Naive thymus-derived CD4-positive, alpha-beta T cell (primary cell): ENCODE results near the gene SEC22A. TPM values are rescaled to one million over a fixed set of nuclear protein-coding genes. Genes with fewer than 3 reads are reported as not detected.

Source experiments
- ATAC-seq: fragments of 150-1000 bp; cut with Tn5 transposase; 2 replicates; pipeline ENCODE4 v1.10.0; 2021; ENCODE audit warnings: mild to moderate bottlenecking, moderate library complexity
- CTCF ChIA-PET: fragments of 350-600 bp; sonication (Branson Sonifier 250); formaldehyde crosslinking; loops from one replicate; lab custom pipeline; 2021; ENCODE audit warnings: antibody characterized with exemption; lab: Charles Lee
- POLR2A ChIA-PET: fragments of 350-600 bp; sonication (Branson Sonifier 250); formaldehyde crosslinking; loops from one replicate; lab custom pipeline; 2021; ENCODE audit warnings: antibody characterized with exemption, inconsistent platforms; lab: Charles Lee
- DNase-seq, 9 donors: peaks; one replicate each; pipeline versions ENCODE4 v3.0.0 to v3.0.0-alpha.2; 2020 to 2022; ENCODE audit warnings: mixed read lengths in 1 of 9
- H3K27ac ChIP-seq: one replicate; pipeline ENCODE4 v1.7.0; 2013; ENCODE audit warnings: mild to moderate bottlenecking, low read depth, low read length, moderate library complexity
- H3K27me3 ChIP-seq, 2 donors: one replicate each; pipeline ENCODE4 v1.7.0; 2013; ENCODE audit warnings: low read length in 2 of 2, mild to moderate bottlenecking in 2 of 2, moderate library complexity in 2 of 2; ENCODE audit not compliant: control insufficient read depth in 2 of 2, insufficient read depth in 2 of 2
- H3K36me3 ChIP-seq, 3 experiments: 1 replicate in 2 of 3; 2 replicates in 1 of 3; pipeline ENCODE4 v1.7.0; 2013; ENCODE audit warnings: low read length in 3 of 3, mild to moderate bottlenecking in 3 of 3, moderate library complexity in 1 of 3; ENCODE audit not compliant: insufficient read depth in 3 of 3, control insufficient read depth in 2 of 3
- H3K4me1 ChIP-seq, 2 donors: one replicate each; pipeline ENCODE4 v1.7.0; 2013; ENCODE audit warnings: low read length in 2 of 2, mild to moderate bottlenecking in 2 of 2, moderate library complexity in 1 of 2; ENCODE audit not compliant: control insufficient read depth in 2 of 2, insufficient read depth in 2 of 2
- H3K4me3 ChIP-seq: 2 replicates; pipeline ENCODE4 v1.7.0; 2013; ENCODE audit warnings: mild to moderate bottlenecking, low read length
- H3K9me3 ChIP-seq, 3 experiments: 1 replicate in 2 of 3; 2 replicates in 1 of 3; pipeline ENCODE4 v1.7.0; 2013; ENCODE audit warnings: low read length in 3 of 3; ENCODE audit not compliant: control insufficient read depth in 2 of 3
- H3K27ac Mint-ChIP-seq, 9 donors: one replicate each; pipeline ENCODE4 v1.8.0; 2020 to 2022; ENCODE audit warnings: mixed read lengths in 9 of 9, mild to moderate bottlenecking in 8 of 9, moderate library complexity in 5 of 9, inconsistent platforms in 2 of 9
- H3K27me3 Mint-ChIP-seq, 5 donors: one replicate each; pipeline ENCODE4 v1.8.0; 2021 to 2022; ENCODE audit warnings: mixed read lengths in 5 of 5, mild to moderate bottlenecking in 1 of 5
- H3K36me3 Mint-ChIP-seq, 5 donors: one replicate each; pipeline ENCODE4 v1.8.0; 2020 to 2022; ENCODE audit warnings: mixed read lengths in 5 of 5, mild to moderate bottlenecking in 3 of 5, inconsistent platforms in 1 of 5
- H3K4me1 Mint-ChIP-seq, 7 donors: one replicate each; pipeline ENCODE4 v1.8.0; 2020 to 2022; ENCODE audit warnings: mixed read lengths in 7 of 7, mild to moderate bottlenecking in 3 of 7, inconsistent platforms in 1 of 7
- H3K4me3 Mint-ChIP-seq, 10 donors: one replicate each; pipeline ENCODE4 v1.8.0; 2020 to 2022; ENCODE audit warnings: mild to moderate bottlenecking in 10 of 10, mixed read lengths in 10 of 10, moderate library complexity in 6 of 10, inconsistent platforms in 2 of 10
- H3K9me3 Mint-ChIP-seq, 11 donors: one replicate each; pipeline ENCODE4 v1.8.0; 2020 to 2022; ENCODE audit warnings: mixed read lengths in 11 of 11, mild to moderate bottlenecking in 4 of 11, inconsistent platforms in 1 of 11, moderate library complexity in 1 of 11
- intact Hi-C, 2 donors: fragments of 100-400 bp; cut with micrococcal nuclease; formaldehyde crosslinking; loops; one replicate each; pipeline ENCODE4 v1.15.1; 2023
- microRNA-seq: library from miRNA; unstranded; fragments of <30 nt; microRNA quantifications from one replicate; pipeline ENCODE4 v1.2.0, GENCODE V29; 2022; ENCODE audit warnings: borderline microRNAs expressed
- polyA plus RNA-seq, 2 donors: library from polyadenylated mRNA; unstranded; fragments of 300-500 nt; fragmentation: Illumina TruSeq; gene quantifications; one replicate each; pipeline ENCODE4 v1.2.3, GENCODE V29; 2021
- total RNA-seq, 6 experiments: library from RNA in 5 of 6; stranded (reverse) in 5 of 6; gene quantifications; 1 replicate in 5 of 6; 2 replicates in 1 of 6; pipeline ENCODE4 v1.2.3 and lab custom pipeline; 2021 to 2026

Gene SEC22A
- total and polyA plus RNA-seq, 7 experiments from 2014 or later: 14.0 to 20.1 (median 16.1) TPM

DNA sequence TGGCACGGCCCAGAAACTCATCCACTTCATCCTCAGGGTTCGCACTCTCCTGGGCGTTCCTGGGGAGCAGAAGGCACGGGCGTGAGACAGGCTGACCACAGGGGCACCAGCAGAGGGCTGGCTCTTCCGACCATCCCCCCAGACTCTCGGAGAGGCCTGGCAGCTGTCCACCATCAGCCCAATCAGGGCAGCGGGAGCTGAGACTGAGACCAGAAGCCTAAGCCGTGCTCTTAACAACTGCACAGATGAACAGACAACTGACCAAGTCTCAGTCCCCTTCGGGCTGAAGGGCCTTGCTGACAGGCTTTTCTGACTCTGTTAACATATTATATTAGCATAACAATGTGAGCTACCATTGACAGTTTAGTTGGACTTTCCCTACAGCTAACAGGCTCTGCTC is 118.0 kb downstream of the SEC22A start:
- Mint-ChIP-seq H3K36me3 (no peaks in the 10 kb centered on the region), H3K27me3 (peaks cover 3 to 33% (median 16%) of the 10 kb centered on the region in 5 donors), H3K9me3 (no peaks in the 10 kb centered on the region), H3K4me3 (no peak overlapping the region), H3K27ac (no peak overlapping the region), H3K4me1 (peaks cover 0 to 4% (median 0%) of the 10 kb centered on the region in 7 donors)
- ChIA-PET POLR2A (no interaction called here), CTCF (no interaction called here)
- Histone ChIP-seq H3K27me3 (no peaks in the 10 kb centered on the region), H3K27ac (no peak overlapping the region), H3K36me3 (no peaks in the 10 kb centered on the region), H3K9me3 (no peaks in the 10 kb centered on the region), H3K4me1 (no peaks in the 10 kb centered on the region), H3K4me3 (no peak overlapping the region)
- intact Hi-C loops: no loop called here
- no peak for ATAC-seq
- no peak for DNase-seq

DNA sequence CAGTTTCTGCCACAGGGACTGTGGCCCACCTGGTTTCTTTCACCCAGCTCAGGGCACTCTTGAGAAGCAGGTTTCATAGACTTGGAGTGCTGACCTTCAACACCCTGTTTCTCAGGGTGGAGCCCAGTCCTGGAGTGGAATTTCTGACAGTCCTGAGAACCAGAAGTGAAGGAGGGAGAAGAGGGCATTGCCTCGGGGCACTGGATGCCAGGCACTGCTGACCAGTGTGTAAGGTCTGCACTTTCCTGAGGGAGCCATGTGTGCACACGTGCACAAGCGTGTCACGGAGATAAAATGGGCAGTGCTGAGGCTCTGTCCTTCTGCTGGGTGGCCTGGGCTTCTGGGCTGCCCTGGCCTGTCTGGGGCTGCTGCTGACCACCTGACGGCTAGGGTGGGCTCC is 118.5 kb downstream of the SEC22A start:
- H3K36me3 ChIP-seq: no peaks in the 10 kb centered on the region
- ChIA-PET CTCF (no interaction called here), POLR2A (no interaction called here)
- H3K27ac ChIP-seq: no peak overlapping the region
- Mint-ChIP-seq H3K36me3 (no peaks in the 10 kb centered on the region), H3K4me3 (no peak overlapping the region), H3K4me1 (peaks cover 0 to 4% (median 0%) of the 10 kb centered on the region in 7 donors), H3K9me3 (no peaks in the 10 kb centered on the region), H3K27me3 (peaks cover 3 to 30% (median 13%) of the 10 kb centered on the region in 5 donors), H3K27ac (no peak overlapping the region)
- no peaks in the 10 kb centered on the region for H3K27me3 ChIP-seq
- no peaks in the 10 kb centered on the region for H3K9me3 ChIP-seq
- ATAC-seq: no peak
- intact Hi-C loops: no loop called here
- H3K4me1 ChIP-seq: no peaks in the 10 kb centered on the region
- no peak for DNase-seq
- no peak overlapping the region for H3K4me3 ChIP-seq

DNA sequence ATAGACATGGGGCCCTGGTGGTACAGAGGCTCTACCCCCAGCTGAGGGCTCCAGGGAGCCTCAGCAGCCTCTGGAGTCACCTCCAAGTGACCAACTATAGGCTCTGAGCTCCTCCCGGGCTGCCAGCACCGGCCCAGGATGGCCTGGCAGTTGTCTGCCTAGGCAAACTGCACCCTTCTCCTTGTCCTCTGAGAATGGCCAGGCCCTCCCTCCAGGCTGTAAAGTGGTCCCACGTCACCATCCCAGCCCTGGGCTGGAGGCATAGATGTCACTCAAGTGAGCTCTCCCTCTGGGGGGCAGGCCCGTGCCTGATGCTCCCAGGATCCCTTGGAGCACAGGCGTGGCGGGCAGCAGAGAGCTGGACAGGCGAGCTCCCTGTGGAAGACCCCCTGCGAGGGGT is 120.1 kb downstream of the SEC22A start:
- DNase-seq (no peak), ATAC-seq (no peak)
- H3K4me3 Mint-ChIP-seq: no peak overlapping the region
- H3K36me3 Mint-ChIP-seq: no peaks in the 10 kb centered on the region
- peaks cover 2 to 25% (median 4%) of the 10 kb centered on the region in 5 donors for H3K27me3 Mint-ChIP-seq
- H3K4me3 ChIP-seq: no peak overlapping the region
- H3K9me3 ChIP-seq: no peaks in the 10 kb centered on the region
- ChIA-PET CTCF (no interaction called here), POLR2A (no interaction called here)
- peaks cover 0 to 4% (median 0%) of the 10 kb centered on the region in 7 donors for H3K4me1 Mint-ChIP-seq
- no peaks in the 10 kb centered on the region for H3K9me3 Mint-ChIP-seq
- H3K4me1 ChIP-seq: no peaks in the 10 kb centered on the region
- H3K27me3 ChIP-seq: no peaks in the 10 kb centered on the region
- intact Hi-C loops: no loop called here
- no peaks in the 10 kb centered on the region for H3K36me3 ChIP-seq
- H3K27ac Mint-ChIP-seq: no peak overlapping the region
- H3K27ac ChIP-seq: no peak overlapping the region

DNA sequence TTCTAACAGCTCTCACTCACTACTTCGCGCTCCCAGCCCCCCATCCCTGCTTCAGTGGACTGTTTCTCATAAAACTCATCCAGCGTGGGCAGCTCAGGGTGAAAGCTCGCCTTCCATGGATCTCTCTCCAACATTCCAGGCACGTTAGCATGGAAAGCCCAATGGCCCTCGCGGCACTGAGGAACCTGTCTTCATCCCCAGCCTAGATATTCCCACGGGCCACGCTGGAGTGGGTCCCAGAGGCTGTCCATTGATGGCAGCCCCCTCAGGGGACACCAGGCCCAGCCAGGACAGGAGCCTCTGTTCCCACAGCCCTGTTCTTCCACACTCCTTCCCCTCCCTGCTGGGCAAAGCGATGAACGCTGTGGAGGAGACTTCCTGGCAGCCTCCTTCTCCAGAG is 121.1 kb downstream of the SEC22A start:
- intact Hi-C loops: no loop called here
- no peak overlapping the region for H3K4me3 Mint-ChIP-seq

More for the DNA sequence above, 121.1 kb downstream of the SEC22A start:
- Histone ChIP-seq H3K4me1 (no peaks in the 10 kb centered on the region), H3K9me3 (no peaks in the 10 kb centered on the region), H3K4me3 (no peak overlapping the region), H3K27ac (no peak overlapping the region), H3K27me3 (no peaks in the 10 kb centered on the region), H3K36me3 (no peaks in the 10 kb centered on the region)
- ATAC-seq (no peak), DNase-seq (no peak)
- Mint-ChIP-seq H3K36me3 (no peaks in the 10 kb centered on the region), H3K27me3 (peaks cover 0 to 24% (median 4%) of the 10 kb centered on the region in 5 donors), H3K9me3 (no peaks in the 10 kb centered on the region), H3K4me1 (peaks cover 0 to 4% (median 0%) of the 10 kb centered on the region in 7 donors), H3K27ac (no peak overlapping the region)
- ChIA-PET POLR2A (no interaction called here), CTCF (no interaction called here)

Small RNA genes lying within 50 kb of the gene (microRNA-seq; reads per million reads assigned to microRNA genes)
- not detected for gene MIR7110

Other genes starting within 250 kb of the SEC22A start
- under 1 TPM in 3 of 5 experiments, not detected in 2; 0.19 to 0.51 (median 0.24) TPM for gene SEMA5B, start 174.2 kb upstream of the SEC22A start, total RNA-seq
- not detected for gene SEMA5B, start 174.2 kb upstream of the SEC22A start, polyA plus RNA-seq
- 10 to 100 TPM in 1 of 5 experiments, 1 to 10 TPM in 4; 4.0 to 21.7 (median 6.3) TPM for gene PDIA5, start 134.9 kb upstream of the SEC22A start, total RNA-seq
- gene PDIA5, start 134.9 kb upstream of the SEC22A start, polyA plus RNA-seq: 1 to 10 TPM; 3.4 to 5.3 TPM
- not detected for gene ADCY5, start 247.1 kb downstream of the SEC22A start, total RNA-seq
- gene ADCY5, start 247.1 kb downstream of the SEC22A start, polyA plus RNA-seq: under 1 TPM in 1 of 2 donors, not detected in 1; 0.07 TPM